GM12892 (cell line): Measurements from ENCODE around the gene NDUFAF3.

Experiments
- POLR2A ChIP-seq: IDR thresholded peaks from 2 replicates; pipeline ENCODE4 v1.6.1; 2011; ENCODE audit warnings: low read depth, low read length, control low read depth
- POLR2AphosphoS5 ChIP-seq: IDR thresholded peaks from 2 replicates; pipeline ENCODE4 v1.6.1; 2011; ENCODE audit warnings: low read depth, low read length, control low read depth
- TAF1 ChIP-seq: IDR thresholded peaks from 2 replicates; pipeline ENCODE4 v1.6.1; 2011; ENCODE audit warnings: low read depth, mild to moderate bottlenecking, control low read depth, low read length, borderline replicate concordance

DNA sequence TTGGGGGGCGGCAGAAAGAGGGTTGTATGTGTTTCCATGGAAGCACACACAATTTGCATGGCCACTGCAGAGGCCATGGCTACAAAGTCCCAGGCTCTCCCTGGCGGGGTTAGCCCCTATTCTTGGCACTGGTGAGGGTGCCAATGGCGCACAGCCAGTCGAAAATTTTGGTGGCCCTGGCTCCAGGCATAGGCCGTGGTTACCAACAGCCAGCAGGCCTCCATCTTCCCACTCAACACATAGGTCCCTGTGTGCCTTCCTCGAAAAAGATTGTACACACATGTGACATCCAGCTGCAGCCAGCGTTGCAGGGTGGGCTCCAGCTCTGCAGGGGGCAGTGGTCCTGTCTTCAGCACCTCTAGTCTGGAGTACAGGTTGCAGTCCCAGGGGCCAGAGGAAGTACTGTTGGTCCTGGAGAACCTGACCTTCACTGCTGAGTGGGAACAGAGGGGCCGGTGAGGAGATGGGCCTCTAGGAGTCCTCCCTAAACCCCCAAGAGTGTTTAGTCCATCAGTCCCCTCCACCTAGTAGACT, 24.8 kb upstream of the NDUFAF3 start:
- no peak for TF ChIP-seq POLR2AphosphoS5
- no peak for TF ChIP-seq POLR2A
- TF ChIP-seq TAF1 = no peak
